Myocyte (in vitro differentiated cells): ENCODE data around the gene HS3ST4. TPM values are rescaled to one million over a fixed set of nuclear protein-coding genes. Genes with fewer than 3 reads are reported as not detected.
A peak's percentile ranks its signal among the peaks of the same experiment; 100 is the strongest.
"Not testable (repeated sequence)": the region's sequence is repeated elsewhere in the genome, so short reads cannot be mapped to it uniquely, and the experiment has no call there.

Source experiments
- DNase-seq: peaks from one replicate; pipeline ENCODE4 v3.0.0-alpha.2; 2012; ENCODE audit warnings: low read depth
- total RNA-seq: library from RNA; depleted of rRNA; stranded (reverse); fragments of >200 nt; gene quantifications from 2 replicates; pipeline ENCODE4 v1.2.3, GENCODE V29; 2014

The HS3ST4 gene
- total RNA-seq, 1 donor from 2014 or later: not detected

- DNase-seq: no peak
These were observed 37.6 kb downstream of the HS3ST4 start for GRCh38 chr16:25729188-25729915.

- no peak for DNase-seq
These were observed 38.6 kb downstream of the HS3ST4 start for GRCh38 chr16:25730396-25730795.

GRCh38 chr16:25734430-25735385 lies 42.9 kb downstream of the HS3ST4 start:
- no peak for DNase-seq

GRCh38 chr16:25735645-25736044 lies 43.9 kb downstream of the HS3ST4 start:
- no peak for DNase-seq

- peak; percentile 2 for DNase-seq
These were observed 55.5 kb downstream of the HS3ST4 start for GRCh38 chr16:25747160-25747758.

- DNase-seq: no peak
These were observed 56.4 kb downstream of the HS3ST4 start for GRCh38 chr16:25748092-25748654.

- no peak for DNase-seq
These were observed 58.9 kb downstream of the HS3ST4 start for GRCh38 chr16:25750488-25751216.

- no peak for DNase-seq
These were observed 59.6 kb downstream of the HS3ST4 start for GRCh38 chr16:25751230-25751835.

GRCh38 chr16:25764466-25764865 lies 72.7 kb downstream of the HS3ST4 start:
- DNase-seq: no peak

- DNase-seq: no peak
These were observed 79.5 kb downstream of the HS3ST4 start for GRCh38 chr16:25771216-25771615.

GRCh38 chr16:25771812-25772568 lies 80.2 kb downstream of the HS3ST4 start:
- DNase-seq: no peak

- DNase-seq: not testable (repeated sequence)
These were observed 84.5 kb downstream of the HS3ST4 start for GRCh38 chr16:25776214-25776613.

- DNase-seq: no peak
These were observed 91.5 kb downstream of the HS3ST4 start for GRCh38 chr16:25783226-25783625.

GRCh38 chr16:25785361-25785760 lies 93.6 kb downstream of the HS3ST4 start:
- no peak for DNase-seq

- DNase-seq: no peak
These were observed 95.0 kb downstream of the HS3ST4 start for GRCh38 chr16:25786748-25787147.

GRCh38 chr16:25788637-25789036 lies 96.9 kb downstream of the HS3ST4 start:
- no peak for DNase-seq

GRCh38 chr16:25796239-25796638 lies 104.5 kb downstream of the HS3ST4 start:
- DNase-seq: no peak

GRCh38 chr16:25798065-25798464 lies 106.3 kb downstream of the HS3ST4 start:
- DNase-seq: no peak

- DNase-seq: no peak
These were observed 108.1 kb downstream of the HS3ST4 start for GRCh38 chr16:25799816-25800215.

- DNase-seq: no peak
These were observed 120.5 kb downstream of the HS3ST4 start for GRCh38 chr16:25812215-25812614.
